ENCODE data around the gene FBXW7. TPM values are rescaled to one million over a fixed set of nuclear protein-coding genes. Genes with fewer than 3 reads are reported as not detected.

The FBXW7 gene
- total RNA-seq, 2 donors from 2014 or later: 39.9 to 49.4 TPM

DNA sequence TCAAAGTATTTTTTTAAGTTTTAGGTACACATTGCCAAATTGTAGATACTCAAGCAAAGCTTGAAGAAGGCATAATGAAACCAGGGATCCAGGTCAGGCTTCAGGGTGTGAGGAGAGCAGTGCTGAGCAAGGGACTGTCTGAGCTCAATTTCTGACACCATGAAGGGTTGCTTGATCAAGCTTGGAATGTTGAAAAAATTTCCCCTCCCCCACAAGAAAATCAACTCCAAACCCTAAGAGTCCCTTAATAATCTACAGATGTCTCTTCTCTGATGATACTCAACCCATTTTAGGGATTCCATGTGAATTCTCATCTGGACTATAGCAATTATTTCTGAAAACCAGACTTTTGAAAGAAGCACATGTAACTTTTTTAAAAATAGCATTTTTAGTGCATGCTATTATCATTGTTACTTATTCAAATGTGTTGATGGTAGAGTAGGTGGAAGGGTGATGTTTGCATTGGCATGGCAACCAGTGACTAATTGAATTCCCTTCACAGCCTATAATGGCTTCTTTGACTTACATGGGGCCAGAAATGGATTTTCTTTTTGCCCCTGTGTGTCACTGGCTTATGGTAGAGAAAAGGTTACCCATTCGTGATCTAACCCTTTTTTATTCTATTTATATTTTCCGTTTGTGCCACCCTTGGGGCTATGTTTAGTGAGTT, 252.0 kb downstream of the FBXW7 start:
- no peak for DNase-seq (ENCODE audit: low spot score)
- Histone ChIP-seq H3K27me3 (no peaks in the 10 kb centered on the region), H3K9me3 (no peaks in the 10 kb centered on the region), H3K4me1 (no peaks in the 10 kb centered on the region), H3K4me3 (no peak overlapping the region), H3K27ac (no peak overlapping the region), H3K36me3 (no peaks in the 10 kb centered on the region)
- TF ChIP-seq CTCF (IDR thresholded peaks at IDR 0.05): no peak

- DNase-seq (ENCODE audit: low spot score): no peak
- Histone ChIP-seq H3K4me1 (no peaks in the 10 kb centered on the region), H3K27me3 (no peaks in the 10 kb centered on the region), H3K9me3 (no peaks in the 10 kb centered on the region), H3K27ac (no peak overlapping the region), H3K36me3 (no peaks in the 10 kb centered on the region), H3K4me3 (no peak overlapping the region)
- no peak for TF ChIP-seq CTCF (IDR thresholded peaks at IDR 0.05)
These were observed 254.1 kb downstream of the FBXW7 start for GRCh38 chr4:152281822-152282221.

GRCh38 chr4:152281211-152281610, 254.7 kb downstream of the FBXW7 start:
- Histone ChIP-seq H3K27ac (no peak overlapping the region), H3K4me3 (no peak overlapping the region), H3K4me1 (no peaks in the 10 kb centered on the region), H3K27me3 (no peaks in the 10 kb centered on the region), H3K36me3 (no peaks in the 10 kb centered on the region), H3K9me3 (no peaks in the 10 kb centered on the region)
- no peak for TF ChIP-seq CTCF (IDR thresholded peaks at IDR 0.05)
- DNase-seq (ENCODE audit: low spot score): no peak

- TF ChIP-seq CTCF (IDR thresholded peaks at IDR 0.05): no peak
- no peaks in the 10 kb centered on the region for H3K27me3 ChIP-seq
- H3K4me1 ChIP-seq: no peaks in the 10 kb centered on the region
- H3K4me3 ChIP-seq: no peak overlapping the region
- DNase-seq (ENCODE audit: low spot score): no peak
- H3K27ac ChIP-seq: no peak overlapping the region
- H3K9me3 ChIP-seq: no peaks in the 10 kb centered on the region
- no peaks in the 10 kb centered on the region for H3K36me3 ChIP-seq
These were observed 256.7 kb downstream of the FBXW7 start for GRCh38 chr4:152279234-152279566.

DNA sequence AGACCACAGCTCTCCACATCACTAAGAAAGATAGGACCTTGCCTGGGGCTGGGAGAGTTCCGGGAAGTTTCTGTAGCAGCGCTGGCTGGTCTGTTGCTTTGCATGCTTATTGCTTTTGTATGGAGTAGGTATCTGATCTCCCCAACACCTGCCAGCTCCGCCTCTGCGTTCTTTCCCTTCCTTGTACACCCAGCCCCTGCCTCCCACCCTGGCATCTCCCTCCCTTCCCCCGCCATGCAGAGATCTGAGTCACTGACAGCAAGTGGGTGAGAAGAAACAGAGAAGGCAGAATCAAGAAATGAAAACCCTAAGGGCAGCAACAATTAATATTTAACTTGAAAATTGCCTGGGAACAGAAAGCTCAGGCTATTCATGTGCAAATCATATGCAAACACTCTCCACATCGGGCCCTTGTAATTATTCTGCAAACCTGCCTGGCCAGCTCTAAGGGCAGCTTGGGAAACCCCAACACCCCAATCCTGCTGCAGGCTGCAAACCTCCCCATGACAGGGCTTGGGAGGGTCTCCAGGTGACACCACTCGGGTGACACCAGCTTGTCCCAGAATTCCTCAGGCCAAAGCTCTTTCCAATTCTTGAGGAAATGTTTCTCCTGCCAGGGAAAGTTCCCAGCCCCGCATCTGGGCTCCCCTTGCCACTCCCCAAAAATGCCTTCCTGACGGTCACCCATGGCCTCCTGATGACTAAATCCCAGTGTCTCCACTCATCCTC, 257.2 kb downstream of the FBXW7 start:
- Histone ChIP-seq H3K27ac (no peak overlapping the region), H3K4me1 (no peaks in the 10 kb centered on the region), H3K4me3 (no peak overlapping the region), H3K9me3 (no peaks in the 10 kb centered on the region), H3K27me3 (no peaks in the 10 kb centered on the region), H3K36me3 (no peaks in the 10 kb centered on the region)
- TF ChIP-seq CTCF (IDR thresholded peaks at IDR 0.05): no peak
- DNase-seq (ENCODE audit: low spot score): no peak

- no peak overlapping the region for H3K4me3 ChIP-seq
- no peaks in the 10 kb centered on the region for H3K9me3 ChIP-seq
- no peak for TF ChIP-seq CTCF (IDR thresholded peaks at IDR 0.05)
- no peaks in the 10 kb centered on the region for H3K36me3 ChIP-seq
- no peaks in the 10 kb centered on the region for H3K27me3 ChIP-seq
- no peak overlapping the region for H3K27ac ChIP-seq
- DNase-seq (ENCODE audit: low spot score): no peak
- H3K4me1 ChIP-seq: no peaks in the 10 kb centered on the region
These were observed 257.8 kb downstream of the FBXW7 start for GRCh38 chr4:152278172-152278504.
